Astrocyte of the hippocampus (primary cell): Measurements from ENCODE around the gene ESR1.

Experiments used
- DNase-seq: peaks from one replicate; pipeline ENCODE4 v3.0.0; 2011; ENCODE audit warnings: low read depth, low spot score

Gene ESR1

GRCh38 chr6:152094276-152094675 lies 286.8 kb downstream of the ESR1 start:
- DNase-seq, result no peak

- DNase-seq, result peak; percentile 95
Measured at GRCh38 chr6:152094992-152095592, 287.6 kb downstream of the ESR1 start.

GRCh38 chr6:152096863-152097496 lies 289.5 kb downstream of the ESR1 start:
- peak; percentile 32 for DNase-seq

GRCh38 chr6:152098683-152099082 lies 291.2 kb downstream of the ESR1 start:
- DNase-seq, result no peak

GRCh38 chr6:152099446-152100182 lies 292.1 kb downstream of the ESR1 start:
- no peak for DNase-seq

GRCh38 chr6:152100183-152100618 lies 292.7 kb downstream of the ESR1 start:
- no peak for DNase-seq

GRCh38 chr6:152107973-152108372 lies 300.5 kb downstream of the ESR1 start:
- DNase-seq, result no peak

- DNase-seq, result peak; percentile 62
Measured at GRCh38 chr6:152110886-152111820, 303.7 kb downstream of the ESR1 start.

- no peak for DNase-seq
Measured at GRCh38 chr6:152112491-152113261, 305.2 kb downstream of the ESR1 start.

GRCh38 chr6:152117156-152118133 lies 310.0 kb downstream of the ESR1 start:
- peak; percentile 63 for DNase-seq

DNA sequence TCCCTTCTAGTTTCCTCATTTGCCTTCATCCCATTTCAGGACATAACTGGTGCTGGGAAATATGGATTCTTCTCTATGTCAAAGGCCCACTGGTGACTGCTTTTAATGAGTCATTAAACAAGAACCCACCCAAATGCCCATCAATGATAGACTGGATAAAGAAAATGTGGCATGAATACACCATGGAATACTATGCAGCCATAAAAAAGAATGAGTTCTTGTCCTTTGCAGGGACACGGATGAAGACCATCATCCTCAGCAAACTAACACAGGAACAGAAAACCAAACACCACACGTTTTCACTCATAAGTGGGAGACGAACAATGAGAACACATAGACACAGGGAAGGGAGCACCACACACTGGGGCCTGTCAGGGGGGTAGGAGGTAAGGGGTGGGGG lies 310.7 kb downstream of the ESR1 start:
- DNase-seq, result no peak

GRCh38 chr6:152118678-152119077 lies 311.2 kb downstream of the ESR1 start:
- no peak for DNase-seq

GRCh38 chr6:152119831-152120230 lies 312.3 kb downstream of the ESR1 start:
- no peak for DNase-seq

- DNase-seq, result no peak
Measured at GRCh38 chr6:152121910-152122309, 314.4 kb downstream of the ESR1 start.

DNA sequence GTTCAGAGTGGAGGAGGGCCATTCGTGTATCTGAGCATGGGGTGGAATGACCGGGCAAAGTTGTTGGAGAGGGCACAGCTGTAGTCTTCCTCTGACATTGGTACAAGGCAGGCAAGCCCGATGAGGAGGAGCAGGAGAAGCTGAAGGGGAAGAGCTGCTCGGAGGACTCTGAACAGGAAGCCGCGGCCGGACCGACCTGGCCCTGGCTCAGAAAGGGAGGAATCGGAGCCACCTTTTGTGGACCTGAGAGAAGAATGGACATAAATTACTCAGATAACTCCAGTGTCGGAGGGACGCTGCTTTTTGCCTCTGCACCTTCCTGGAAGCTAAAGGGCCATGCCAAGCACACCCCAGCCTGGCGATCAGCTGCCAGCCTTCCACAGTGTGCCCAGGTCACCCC lies 315.0 kb downstream of the ESR1 start:
- no peak for DNase-seq

- no peak for DNase-seq
Measured at GRCh38 chr6:152123076-152123475, 315.6 kb downstream of the ESR1 start.

GRCh38 chr6:152124429-152125074 lies 317.1 kb downstream of the ESR1 start:
- DNase-seq, result peak; percentile 68

GRCh38 chr6:152127432-152128165 lies 320.1 kb downstream of the ESR1 start:
- DNase-seq, result no peak
